Bronchial epithelial cell (primary cell): ENCODE data around the gene TMEM44. TPM values are rescaled to one million over a fixed set of nuclear protein-coding genes. Genes with fewer than 3 reads are reported as not detected.

Source experiments
- DNase-seq: peaks from one replicate; pipeline ENCODE4 v3.0.0-alpha.2; 2010; ENCODE audit warnings: low read depth
- FAIRE-seq: peaks from 2 replicates; lab custom pipeline; 2011; peaks lifted over from hg19 to GRCh38; lab: Jason Lieb, UNC
- H3K27me3 ChIP-seq: 2 replicates; pipeline ENCODE4 v1.5.1; 2011; ENCODE audit warnings: low read length; ENCODE audit not compliant: control insufficient read depth, insufficient read depth
- H3K36me3 ChIP-seq: 2 replicates; pipeline ENCODE4 v1.5.1; 2011; ENCODE audit warnings: low read length; ENCODE audit not compliant: control insufficient read depth, insufficient read depth
- H3K4me3 ChIP-seq: 2 replicates; pipeline ENCODE4 v1.5.1; 2011; ENCODE audit warnings: mild to moderate bottlenecking, low read depth, low read length, control low read depth
- CTCF ChIP-seq: IDR thresholded peaks from 2 replicates; pipeline ENCODE4 v1.5.1; 2011; ENCODE audit warnings: mild to moderate bottlenecking, moderate library complexity, low read length, control low read depth, inconsistent platforms; ENCODE audit not compliant: insufficient read depth, severe bottlenecking
- total RNA-seq: library from RNA; depleted of rRNA; stranded (reverse); fragments of >200 nt; gene quantifications from 2 replicates; pipeline ENCODE4 v1.2.1, GENCODE V29; 2014

TMEM44 gene
- total RNA-seq, 1 donor from 2014 or later: 8.4 TPM

GRCh38 chr3:194602669-194603171 is 30.5 kb downstream of the TMEM44 start:
- Histone ChIP-seq H3K36me3 (no peaks in the 10 kb centered on the region), H3K4me3 (no peak overlapping the region), H3K27me3 (no peaks in the 10 kb centered on the region)
- FAIRE-seq (no peak), DNase-seq (no peak)
- TF ChIP-seq CTCF: no peak

- no peak for DNase-seq
- Histone ChIP-seq H3K27me3 (no peaks in the 10 kb centered on the region), H3K4me3 (no peak overlapping the region), H3K36me3 (peaks cover 2% of the 10 kb centered on the region)
- TF ChIP-seq CTCF: no peak
- no peak for FAIRE-seq
These were observed 34.3 kb downstream of the TMEM44 start for GRCh38 chr3:194598771-194599557.

GRCh38 chr3:194596906-194597305 is 36.3 kb downstream of the TMEM44 start:
- FAIRE-seq (no peak), DNase-seq (no peak)
- no peak overlapping the region for H3K4me3 ChIP-seq
- no peak for TF ChIP-seq CTCF
- H3K36me3 ChIP-seq: peaks cover 2% of the 10 kb centered on the region
- no peaks in the 10 kb centered on the region for H3K27me3 ChIP-seq

GRCh38 chr3:194592798-194593752 is 40.1 kb downstream of the TMEM44 start:
- Histone ChIP-seq H3K27me3 (no peaks in the 10 kb centered on the region), H3K4me3 (no peak overlapping the region), H3K36me3 (peaks cover 7% of the 10 kb centered on the region)
- peak; percentile 17 for TF ChIP-seq CTCF
- DNase-seq (peak; percentile 98), FAIRE-seq (peak; percentile 89)

GRCh38 chr3:194588741-194589140 is 44.5 kb downstream of the TMEM44 start:
- FAIRE-seq (no peak), DNase-seq (no peak)
- peaks cover 6% of the 10 kb centered on the region for H3K36me3 ChIP-seq
- TF ChIP-seq CTCF: no peak
- no peaks in the 10 kb centered on the region for H3K27me3 ChIP-seq
- no peak overlapping the region for H3K4me3 ChIP-seq
